Fibroblast of the aortic adventitia (primary cell): ENCODE measurements around the gene ST3GAL4. TPM values are rescaled to one million over a fixed set of nuclear protein-coding genes. Genes with fewer than 3 reads are reported as not detected.
"Not testable (repeated sequence)": the region's sequence is repeated elsewhere in the genome, so short reads cannot be mapped to it uniquely, and the experiment has no call there.

Experiments
- DNase-seq: peaks from one replicate; pipeline ENCODE4 v3.0.0-alpha.2; 2010; ENCODE audit warnings: low read depth
- H3K4me3 ChIP-seq: 2 replicates; pipeline ENCODE4 v1.5.1; 2011; ENCODE audit warnings: low read depth, mild to moderate bottlenecking, control low read depth, low read length, moderate library complexity
- total RNA-seq: library from RNA; depleted of rRNA; stranded (reverse); fragments of >200 nt; gene quantifications from 2 replicates; pipeline ENCODE4 v1.2.3, GENCODE V29; 2012; ENCODE audit warnings: low replicate concordance
- TF ChIP-seq, protein P1 (sequence below): IDR thresholded peaks from 2 replicates; pipeline ENCODE4 v1.5.1; 2011; ENCODE audit warnings: mild to moderate bottlenecking, low read length, control low read depth, inconsistent platforms; ENCODE audit not compliant: insufficient read depth

The ST3GAL4 gene
- total RNA-seq, 1 donor: 25.4 TPM

DNA sequence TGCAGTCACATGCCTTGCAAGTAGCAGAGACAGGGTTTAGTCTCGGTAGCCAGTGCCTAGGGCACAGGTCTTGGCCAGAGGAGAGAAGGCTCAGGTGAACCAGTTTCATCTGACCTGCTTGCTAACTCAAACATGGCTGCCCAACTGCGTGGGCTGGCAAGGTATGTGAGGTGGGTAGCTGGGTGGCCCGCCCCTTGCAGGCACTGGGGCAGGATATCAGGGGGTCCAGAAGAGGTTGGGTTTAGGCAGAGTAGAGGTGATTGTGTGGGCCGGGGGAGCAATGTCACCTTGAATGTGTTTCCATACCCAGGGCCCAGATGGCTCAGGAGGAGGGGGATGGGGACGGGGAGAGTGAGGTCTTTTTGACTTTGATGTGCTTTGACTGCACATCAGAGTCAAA, 37.7 kb downstream of the ST3GAL4 start:
- no peak for DNase-seq
- no peak overlapping the region for H3K4me3 ChIP-seq
- TF ChIP-seq, protein P1, sequence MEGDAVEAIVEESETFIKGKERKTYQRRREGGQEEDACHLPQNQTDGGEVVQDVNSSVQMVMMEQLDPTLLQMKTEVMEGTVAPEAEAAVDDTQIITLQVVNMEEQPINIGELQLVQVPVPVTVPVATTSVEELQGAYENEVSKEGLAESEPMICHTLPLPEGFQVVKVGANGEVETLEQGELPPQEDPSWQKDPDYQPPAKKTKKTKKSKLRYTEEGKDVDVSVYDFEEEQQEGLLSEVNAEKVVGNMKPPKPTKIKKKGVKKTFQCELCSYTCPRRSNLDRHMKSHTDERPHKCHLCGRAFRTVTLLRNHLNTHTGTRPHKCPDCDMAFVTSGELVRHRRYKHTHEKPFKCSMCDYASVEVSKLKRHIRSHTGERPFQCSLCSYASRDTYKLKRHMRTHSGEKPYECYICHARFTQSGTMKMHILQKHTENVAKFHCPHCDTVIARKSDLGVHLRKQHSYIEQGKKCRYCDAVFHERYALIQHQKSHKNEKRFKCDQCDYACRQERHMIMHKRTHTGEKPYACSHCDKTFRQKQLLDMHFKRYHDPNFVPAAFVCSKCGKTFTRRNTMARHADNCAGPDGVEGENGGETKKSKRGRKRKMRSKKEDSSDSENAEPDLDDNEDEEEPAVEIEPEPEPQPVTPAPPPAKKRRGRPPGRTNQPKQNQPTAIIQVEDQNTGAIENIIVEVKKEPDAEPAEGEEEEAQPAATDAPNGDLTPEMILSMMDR: no peak

DNA sequence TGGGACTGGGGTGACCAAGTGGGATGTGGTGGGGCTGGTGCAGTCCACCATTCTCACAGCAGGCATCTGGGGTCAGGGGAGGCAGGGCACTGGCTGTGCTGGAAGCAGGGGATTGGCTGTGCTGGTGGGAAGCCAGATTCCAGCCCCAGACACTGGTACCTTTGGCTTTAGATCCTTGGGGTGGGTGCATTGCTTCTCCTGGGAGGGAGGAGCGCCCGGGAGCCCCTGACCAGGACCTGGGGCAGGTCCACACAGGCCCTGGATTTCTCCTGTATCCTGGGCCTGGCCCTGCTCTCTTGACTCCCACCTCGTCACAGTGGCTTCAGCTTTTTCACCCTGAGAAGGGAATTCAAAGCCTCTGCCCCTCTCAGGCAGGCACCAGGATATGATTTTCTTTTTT, 38.5 kb downstream of the ST3GAL4 start:
- no peak overlapping the region for H3K4me3 ChIP-seq
- TF ChIP-seq, protein P1: no peak
- DNase-seq: no peak

DNA sequence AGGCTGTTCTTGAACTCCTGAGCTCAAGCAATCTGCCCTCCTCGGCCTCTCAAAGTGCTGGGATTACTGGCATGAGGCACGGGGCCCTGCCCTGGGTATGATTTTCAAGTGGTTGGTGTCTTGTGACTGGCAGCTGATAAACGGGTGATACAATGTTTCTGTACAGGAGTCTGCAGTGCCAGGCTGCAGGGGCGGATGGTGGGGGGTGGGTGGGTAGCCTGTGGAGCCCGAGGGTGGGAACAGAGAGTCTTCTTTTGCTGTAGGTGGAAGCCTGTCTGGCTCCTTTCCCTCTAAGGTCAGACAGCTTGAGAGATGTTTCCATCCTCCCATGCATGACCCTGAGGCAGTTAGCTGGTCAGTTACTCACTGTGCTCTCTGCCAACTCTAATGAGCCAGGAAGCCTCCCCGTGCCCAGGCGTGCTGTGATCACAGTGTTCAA, 39.2 kb downstream of the ST3GAL4 start:
- H3K4me3 ChIP-seq, DNase-seq: not testable (repeated sequence)

DNA sequence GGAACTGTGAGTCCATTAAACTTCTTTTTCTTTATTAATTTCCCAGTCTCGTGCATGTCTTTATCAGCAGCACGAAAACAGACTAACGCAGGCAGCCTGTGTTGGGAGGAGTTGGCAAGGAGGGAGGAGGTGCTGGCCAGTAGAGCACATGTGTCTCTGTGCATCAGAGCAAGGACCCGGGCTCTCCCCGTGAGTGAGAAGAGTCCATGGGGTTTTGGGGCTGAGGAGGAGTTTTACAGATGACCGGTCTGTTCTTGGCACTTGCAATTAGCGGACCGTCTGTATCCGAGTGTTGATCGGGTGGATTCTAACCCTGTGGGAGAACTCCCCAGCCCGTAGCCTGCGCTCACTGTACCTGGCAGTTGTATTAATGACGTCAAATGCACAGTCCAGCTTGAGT, 40.3 kb downstream of the ST3GAL4 start:
- not testable (repeated sequence) for H3K4me3 ChIP-seq
- DNase-seq: peak; percentile 38

DNA sequence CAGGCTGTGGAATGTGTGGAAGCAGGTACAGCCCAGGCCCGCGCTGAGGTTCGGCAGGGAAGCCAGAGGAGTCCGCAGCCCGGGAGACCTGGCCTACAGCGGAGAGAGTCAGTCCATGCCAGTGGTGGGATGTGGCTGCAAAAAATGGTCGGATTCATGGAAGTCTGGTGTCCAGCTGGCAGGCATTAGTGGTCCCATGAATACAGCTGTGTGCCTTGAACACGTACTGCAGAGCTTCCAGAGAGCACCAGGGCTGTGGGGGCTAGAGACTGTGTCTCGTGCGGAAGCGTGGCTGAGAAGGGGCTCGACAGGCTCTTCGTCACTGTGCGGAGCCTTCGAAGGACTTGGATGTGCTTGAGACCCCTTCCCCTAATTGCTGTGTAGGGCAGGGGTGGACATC, 40.8 kb downstream of the ST3GAL4 start:
- DNase-seq, H3K4me3 ChIP-seq: not testable (repeated sequence)

DNA sequence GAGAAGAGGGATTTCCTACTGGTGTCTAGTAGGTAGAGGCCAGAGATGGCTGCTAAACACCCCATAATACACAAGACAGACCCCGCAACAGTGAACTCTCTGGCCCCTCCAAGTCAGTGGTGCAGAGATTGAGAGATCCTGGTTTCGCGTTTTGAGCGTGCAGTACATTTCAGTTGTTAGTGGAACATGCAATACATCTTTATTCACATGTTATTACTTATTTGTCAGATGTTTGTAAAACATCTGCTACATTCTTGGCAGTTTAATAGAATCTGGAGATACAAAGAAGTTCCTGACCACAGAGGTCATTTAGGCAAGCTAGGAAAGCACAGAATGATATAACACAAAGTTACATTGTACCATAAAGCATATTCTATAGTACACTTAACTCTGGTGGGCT, 41.5 kb downstream of the ST3GAL4 start:
- H3K4me3 ChIP-seq: no peak overlapping the region
- TF ChIP-seq, protein P1: no peak
- no peak for DNase-seq

DNA sequence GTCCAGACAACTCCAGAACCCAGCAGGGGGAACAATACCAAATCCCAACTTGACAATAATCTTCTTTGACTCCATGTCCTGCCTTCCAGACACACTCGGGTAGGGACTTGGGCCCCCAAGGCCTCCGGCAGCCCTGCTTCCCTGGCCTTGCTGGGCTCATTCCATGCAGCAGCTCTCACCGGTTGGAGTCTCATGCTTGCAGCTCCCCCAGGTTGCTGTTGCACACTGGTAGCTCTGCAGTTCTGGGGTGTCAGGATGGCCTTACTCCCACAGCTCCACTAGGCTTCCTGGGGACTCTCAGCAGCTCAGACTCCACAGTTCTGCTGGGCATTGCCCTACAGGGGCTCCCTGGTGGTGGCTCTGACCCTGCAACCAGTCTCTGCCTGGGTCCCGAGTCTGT, 42.8 kb downstream of the ST3GAL4 start:
- DNase-seq: no peak
- H3K4me3 ChIP-seq: no peak overlapping the region
- TF ChIP-seq, protein P1: no peak

DNA sequence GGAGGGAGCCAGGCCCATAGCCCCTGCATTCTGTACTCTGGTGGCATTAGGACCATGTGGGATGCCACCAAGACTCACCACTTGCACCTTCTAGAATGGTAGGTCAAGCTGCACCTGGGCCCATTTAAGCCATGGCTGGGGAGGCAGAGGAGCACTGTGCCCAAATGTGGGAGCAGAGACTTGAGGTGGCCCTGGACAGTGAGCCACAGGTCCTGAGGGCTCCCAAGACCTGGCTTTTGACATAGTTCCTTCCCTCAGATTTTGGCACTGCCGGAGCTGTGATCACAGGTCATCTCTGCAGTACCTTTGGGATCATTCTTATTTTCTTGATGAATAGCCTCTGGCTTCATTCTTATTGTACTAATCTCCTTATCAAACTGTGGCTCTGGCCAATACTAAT, 43.2 kb downstream of the ST3GAL4 start:
- no peak overlapping the region for H3K4me3 ChIP-seq
- DNase-seq: no peak
- TF ChIP-seq, protein P1: no peak

DNA sequence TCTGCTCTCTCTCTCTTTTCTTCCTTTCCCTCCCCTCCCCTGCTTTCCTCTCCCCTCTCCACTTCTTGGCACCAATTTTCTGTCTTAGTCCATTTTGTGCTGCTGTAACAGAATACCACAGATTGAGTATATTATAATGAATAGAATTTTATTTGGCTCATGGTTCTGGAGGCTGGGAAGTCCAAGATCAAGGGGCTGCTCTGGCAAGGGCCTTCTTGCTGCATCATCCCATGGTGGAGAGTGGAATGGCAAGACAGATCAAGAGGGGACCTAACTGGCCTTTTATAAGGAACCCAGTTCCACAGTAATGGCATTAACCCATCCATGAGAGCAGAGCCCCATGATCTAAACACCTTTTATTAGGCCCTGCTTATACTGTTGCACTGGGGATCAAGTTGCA, 44.5 kb downstream of the ST3GAL4 start:
- TF ChIP-seq, protein P1: no peak
- H3K4me3 ChIP-seq: no peak overlapping the region
- no peak for DNase-seq
